HEK293 (cell line): ENCODE results near the gene PDGFD.

Experiments used
- CTCF ChIA-PET: fragments of 350-600 bp; formaldehyde crosslinking; extraction: SDS; loops from one replicate; lab custom pipeline; 2021; ENCODE audit warnings: antibody characterized with exemption; lab: Yijun Ruan, JAX
- POLR2A ChIA-PET: fragments of 300-600 bp; formaldehyde crosslinking; extraction: SDS; loops from one replicate; lab custom pipeline; 2020; ENCODE audit warnings: antibody characterized with exemption, inconsistent platforms; lab: Yijun Ruan, JAX
- H3K27ac ChIP-seq: fragments of 200-500 bp; sonication (Bioruptor generic); 2 replicates; pipeline ENCODE4 v1.5.1; 2014; ENCODE audit warnings: low read depth, low read length, control low read depth, inconsistent platforms; ENCODE audit errors: extremely low read depth
- H3K36me3 ChIP-seq, 2 experiments: fragments of 200-500 bp in 1 of 2; sonication (Bioruptor generic) in 1 of 2; 1 replicate in 1 of 2; 2 replicates in 1 of 2; pipeline ENCODE4 v1.5.1; 2014 to 2017; ENCODE audit warnings: inconsistent platforms in 2 of 2, low read length in 2 of 2; ENCODE audit not compliant: control insufficient read depth in 2 of 2, insufficient read depth in 1 of 2
- H3K4me1 ChIP-seq: fragments of 200-500 bp; sonication (Bioruptor generic); 2 replicates; pipeline ENCODE4 v1.5.1; 2014; ENCODE audit warnings: mild to moderate bottlenecking, low read length, inconsistent platforms; ENCODE audit not compliant: control insufficient read depth, insufficient read depth
- H3K4me3 ChIP-seq: 2 replicates; pipeline ENCODE4 v1.5.1; 2011; ENCODE audit warnings: low read depth, mild to moderate bottlenecking, control low read depth, low read length, moderate library complexity
- H3K9me3 ChIP-seq: fragments of 200-500 bp; sonication (Bioruptor generic); 2 replicates; pipeline ENCODE4 v1.5.1; 2014; ENCODE audit warnings: low read depth, low read length, inconsistent platforms; ENCODE audit not compliant: control insufficient read depth, insufficient read depth
- AEBP2 ChIP-seq: fragments of 450-650 bp; formaldehyde crosslinking; IDR thresholded peaks from 2 replicates; pipeline ENCODE4 v1.5.1; 2016; ENCODE audit warnings: missing biosample characterization, missing genetic modification characterization, borderline replicate concordance
- HOXC10 ChIP-seq: sonication (generic); formaldehyde crosslinking; IDR thresholded peaks from 2 replicates; pipeline ENCODE4 v1.8.1; 2023; ENCODE audit warnings: mild to moderate bottlenecking, missing genetic modification reagents
- HOXD13 ChIP-seq: sonication (generic); formaldehyde crosslinking; IDR thresholded peaks from 2 replicates; pipeline ENCODE4 v1.8.0; 2022; ENCODE audit warnings: missing genetic modification reagents, borderline replicate concordance
- INSM2 ChIP-seq: fragments of 450-650 bp; formaldehyde crosslinking; IDR thresholded peaks from 2 replicates; pipeline ENCODE4 v1.5.1; 2016; ENCODE audit warnings: missing biosample characterization, missing genetic modification characterization
- TRIM28 ChIP-seq: IDR thresholded peaks from 2 replicates; pipeline ENCODE4 v1.6.1; 2011; ENCODE audit warnings: low read length, control low read depth, borderline replicate concordance
- ZBTB17 ChIP-seq: fragments of 450-650 bp; formaldehyde crosslinking; IDR thresholded peaks from 2 replicates; pipeline ENCODE4 v1.5.1; 2016; ENCODE audit warnings: missing biosample characterization, missing genetic modification characterization
- ZBTB21 ChIP-seq: fragments of 450-650 bp; formaldehyde crosslinking; IDR thresholded peaks from 2 replicates; pipeline ENCODE4 v1.5.1; 2017; ENCODE audit warnings: missing biosample characterization, missing genetic modification characterization
- ZFP41 ChIP-seq: fragments of 450-650 bp; formaldehyde crosslinking; IDR thresholded peaks from 2 replicates; pipeline ENCODE4 v1.5.1; 2016; ENCODE audit warnings: missing biosample characterization, missing genetic modification characterization, borderline replicate concordance
- ZNF138 ChIP-seq: fragments of 450-650 bp; formaldehyde crosslinking; IDR thresholded peaks from 2 replicates; pipeline ENCODE4 v1.5.1; 2016; ENCODE audit warnings: missing biosample characterization, missing genetic modification characterization, borderline replicate concordance
- ZNF155 ChIP-seq: fragments of 450-650 bp; formaldehyde crosslinking; IDR thresholded peaks from 2 replicates; pipeline ENCODE4 v1.5.1; 2016; ENCODE audit warnings: missing biosample characterization, missing genetic modification characterization
- ZNF175 ChIP-seq: fragments of 450-650 bp; formaldehyde crosslinking; IDR thresholded peaks from 2 replicates; pipeline ENCODE4 v1.5.1; 2016; ENCODE audit warnings: missing biosample characterization, missing genetic modification characterization
- ZNF221 ChIP-seq: fragments of 450-650 bp; formaldehyde crosslinking; IDR thresholded peaks from 2 replicates; pipeline ENCODE4 v1.5.1; 2017; ENCODE audit warnings: missing biosample characterization, missing genetic modification characterization, borderline replicate concordance
- ZNF24 ChIP-seq: fragments of 450-650 bp; formaldehyde crosslinking; IDR thresholded peaks from 2 replicates; pipeline ENCODE4 v1.5.1; 2016; ENCODE audit warnings: missing biosample characterization, missing genetic modification characterization
- ZNF274 ChIP-seq, 2 experiments: fragments of 200-500 bp in 1 of 2; fragments of 450-650 bp in 1 of 2; sonication (Bioruptor generic) in 1 of 2; formaldehyde crosslinking in 1 of 2; IDR thresholded peaks; 2 replicates each; pipeline versions ENCODE4 v1.5.1 to v1.6.1; 2014 to 2016; ENCODE audit warnings: borderline replicate concordance in 1 of 2, inconsistent platforms in 1 of 2, low read length in 1 of 2, missing biosample characterization in 1 of 2, missing genetic modification characterization in 1 of 2
- ZNF292 ChIP-seq: fragments of 450-650 bp; formaldehyde crosslinking; IDR thresholded peaks from 2 replicates; pipeline ENCODE4 v1.5.1; 2016; ENCODE audit warnings: low read depth, missing biosample characterization, missing genetic modification characterization, borderline replicate concordance
- ZNF311 ChIP-seq: fragments of 450-650 bp; formaldehyde crosslinking; IDR thresholded peaks from 2 replicates; pipeline ENCODE4 v1.5.1; 2017; ENCODE audit warnings: missing biosample characterization, missing genetic modification characterization, borderline replicate concordance
- ZNF354C ChIP-seq: fragments of 450-650 bp; formaldehyde crosslinking; IDR thresholded peaks from 2 replicates; pipeline ENCODE4 v1.5.1; 2016; ENCODE audit warnings: missing biosample characterization, missing genetic modification characterization, low read depth, borderline replicate concordance
- ZNF362 ChIP-seq: fragments of 450-650 bp; formaldehyde crosslinking; IDR thresholded peaks from 2 replicates; pipeline ENCODE4 v1.5.1; 2016; ENCODE audit warnings: missing biosample characterization, missing genetic modification characterization
- ZNF529 ChIP-seq: fragments of 450-650 bp; formaldehyde crosslinking; IDR thresholded peaks from 2 replicates; pipeline ENCODE4 v1.5.1; 2017; ENCODE audit warnings: missing genetic modification characterization, missing biosample characterization; ENCODE audit not compliant: insufficient replicate concordance
- ZNF623 ChIP-seq: fragments of 450-650 bp; formaldehyde crosslinking; IDR thresholded peaks from 2 replicates; pipeline ENCODE4 v1.5.1; 2016; ENCODE audit warnings: missing biosample characterization, missing genetic modification characterization
- ZNF645 ChIP-seq: fragments of 450-650 bp; formaldehyde crosslinking; IDR thresholded peaks from 2 replicates; pipeline ENCODE4; 2016; ENCODE audit warnings: missing biosample characterization, missing genetic modification characterization
- ZNF660 ChIP-seq: fragments of 450-650 bp; IDR thresholded peaks from 2 replicates; pipeline ENCODE4 v1.5.1; 2018; ENCODE audit warnings: missing biosample characterization, mild to moderate bottlenecking, missing genetic modification characterization
- ZSCAN5A ChIP-seq: fragments of 450-650 bp; formaldehyde crosslinking; IDR thresholded peaks from 2 replicates; pipeline ENCODE4 v1.5.1; 2016; ENCODE audit warnings: missing biosample characterization, missing genetic modification characterization

The PDGFD gene

GRCh38 chr11:104165014-104165413 is 1.1 kb upstream of the PDGFD start:
- no peak for TF ChIP-seq ZNF292 (tag by site-specific recombination)
- no peaks in the 10 kb centered on the region for H3K9me3 ChIP-seq
- H3K36me3 ChIP-seq, result no peaks in the 10 kb centered on the region
- ChIA-PET POLR2A (interaction anchor here (1.2 to 1.4 kb wide), 2 partner anchors 12 to 483 kb away, joined by 3 read pairs; no protein-coding TSS in a partner anchor), CTCF (interaction anchor here (2.2 kb wide), 1 partner anchor 483 kb away, joined by 9 read pairs; no protein-coding TSS in a partner anchor)
- no peak overlapping the region for H3K4me3 ChIP-seq
- H3K27ac ChIP-seq, result no peak overlapping the region
- H3K4me1 ChIP-seq, result no peaks in the 10 kb centered on the region

- Histone ChIP-seq H3K36me3 (no peaks in the 10 kb centered on the region), H3K27ac (peak overlapping the region; percentile 20; the same call in 1 of the 2 replicates), H3K9me3 (no peaks in the 10 kb centered on the region), H3K4me3 (peak overlapping the region; percentile 66), H3K4me1 (no peaks in the 10 kb centered on the region)
- POLR2A ChIA-PET, result interaction anchor here (1.2 to 1.4 kb wide), 2 partner anchors 11 to 481 kb away, joined by 3 read pairs; no protein-coding TSS in a partner anchor
- CTCF ChIA-PET, result interaction anchor here (0.7 to 2.2 kb wide), 3 partner anchors 27 to 482 kb away, joined by 5 to 9 read pairs (median 5); no protein-coding TSS in a partner anchor
- 0 out of 2 replicates have a peak, but pooled peaks have one; percentile 12 for TF ChIP-seq HOXC10 (CRISPR knock-in tag)
- no peak for TF ChIP-seq ZNF274 (IDR thresholded peaks at IDR 0.05; ENCODE audit: low read length)
- TF ChIP-seq ZNF274 (tag by site-specific recombination; IDR thresholded peaks at IDR 0.05; ENCODE audit: borderline replicate concordance), result no peak
- no peak for TF ChIP-seq ZNF24 (tag by site-specific recombination)
- TF ChIP-seq ZNF660 (tag by site-specific recombination), result no peak
- TF ChIP-seq ZNF221 (tag by site-specific recombination), result no peak
- no peak for TF ChIP-seq ZNF138
- peak; percentile 92 for TF ChIP-seq TRIM28
- no peak for TF ChIP-seq ZNF623
- TF ChIP-seq ZNF362, result no peak
- no peak for TF ChIP-seq ZFP41 (tag by site-specific recombination)
- TF ChIP-seq HOXD13 (CRISPR knock-in tag), result no peak
- no peak for TF ChIP-seq ZNF175 (tag by site-specific recombination)
- no peak for TF ChIP-seq ZBTB21
- TF ChIP-seq ZBTB17 (tag by site-specific recombination), result no peak
- TF ChIP-seq ZNF354C (tag by site-specific recombination), result no peak
- TF ChIP-seq ZNF155, result no peak
- TF ChIP-seq INSM2, result no peak
- TF ChIP-seq AEBP2 (tag by site-specific recombination), result no peak
- TF ChIP-seq ZNF311 (tag by site-specific recombination), result no peak
- no peak for TF ChIP-seq ZNF529
- TF ChIP-seq ZSCAN5A (tag by site-specific recombination), result no peak
- no peak for TF ChIP-seq ZNF645 (tag by site-specific recombination)
Observed at GRCh38 chr11:104163100-104164027, 583 bp downstream of the PDGFD start.
